ENCODE results near the gene FNBP1L. TPM values are rescaled to one million over a fixed set of nuclear protein-coding genes. Genes with fewer than 3 reads are reported as not detected.

The FNBP1L gene
- total and polyA plus RNA-seq, 2 donors from 2014 or later, result 32.7 to 57.3 TPM

- no peak overlapping the region for H3K9ac ChIP-seq (ENCODE audit: low read length in 3 of 3)
- no peaks in the 10 kb centered on the region for H3K36me3 ChIP-seq (ENCODE audit: control insufficient read depth in 2 of 3, insufficient read depth in 3 of 3, low read length in 3 of 3)
- H3K27ac ChIP-seq (ENCODE audit: low read depth in 2 of 2, low read length in 2 of 2), result no peak overlapping the region
- no peaks in the 10 kb centered on the region for H3K27me3 ChIP-seq (ENCODE audit: control insufficient read depth, insufficient read depth, low read length)
- no peak for DNase-seq
- H3K4me1 ChIP-seq (ENCODE audit: control insufficient read depth in 2 of 3, insufficient read depth in 2 of 3, low read depth in 1 of 3, low read length in 3 of 3), result peaks cover 0 to 2% (median 0%) of the 10 kb centered on the region in 3 donors
- intact Hi-C loops (cut with DNase I), result no loop called here
- FAIRE-seq, result no peak
- no peaks in the 10 kb centered on the region for H3K9me3 ChIP-seq (ENCODE audit: control insufficient read depth in 2 of 3, insufficient read depth in 1 of 3, low read length in 3 of 3)
- TF ChIP-seq, protein P1, sequence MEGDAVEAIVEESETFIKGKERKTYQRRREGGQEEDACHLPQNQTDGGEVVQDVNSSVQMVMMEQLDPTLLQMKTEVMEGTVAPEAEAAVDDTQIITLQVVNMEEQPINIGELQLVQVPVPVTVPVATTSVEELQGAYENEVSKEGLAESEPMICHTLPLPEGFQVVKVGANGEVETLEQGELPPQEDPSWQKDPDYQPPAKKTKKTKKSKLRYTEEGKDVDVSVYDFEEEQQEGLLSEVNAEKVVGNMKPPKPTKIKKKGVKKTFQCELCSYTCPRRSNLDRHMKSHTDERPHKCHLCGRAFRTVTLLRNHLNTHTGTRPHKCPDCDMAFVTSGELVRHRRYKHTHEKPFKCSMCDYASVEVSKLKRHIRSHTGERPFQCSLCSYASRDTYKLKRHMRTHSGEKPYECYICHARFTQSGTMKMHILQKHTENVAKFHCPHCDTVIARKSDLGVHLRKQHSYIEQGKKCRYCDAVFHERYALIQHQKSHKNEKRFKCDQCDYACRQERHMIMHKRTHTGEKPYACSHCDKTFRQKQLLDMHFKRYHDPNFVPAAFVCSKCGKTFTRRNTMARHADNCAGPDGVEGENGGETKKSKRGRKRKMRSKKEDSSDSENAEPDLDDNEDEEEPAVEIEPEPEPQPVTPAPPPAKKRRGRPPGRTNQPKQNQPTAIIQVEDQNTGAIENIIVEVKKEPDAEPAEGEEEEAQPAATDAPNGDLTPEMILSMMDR (IDR thresholded peaks at IDR 0.05; ENCODE audit: borderline replicate concordance, extremely low read depth, insufficient read depth), result no peak
- no peak overlapping the region for H3K4me3 ChIP-seq (ENCODE audit: low read length in 3 of 3)
These were observed 36.9 kb upstream of the FNBP1L start for GRCh38 chr1:93411000-93411399.

DNA sequence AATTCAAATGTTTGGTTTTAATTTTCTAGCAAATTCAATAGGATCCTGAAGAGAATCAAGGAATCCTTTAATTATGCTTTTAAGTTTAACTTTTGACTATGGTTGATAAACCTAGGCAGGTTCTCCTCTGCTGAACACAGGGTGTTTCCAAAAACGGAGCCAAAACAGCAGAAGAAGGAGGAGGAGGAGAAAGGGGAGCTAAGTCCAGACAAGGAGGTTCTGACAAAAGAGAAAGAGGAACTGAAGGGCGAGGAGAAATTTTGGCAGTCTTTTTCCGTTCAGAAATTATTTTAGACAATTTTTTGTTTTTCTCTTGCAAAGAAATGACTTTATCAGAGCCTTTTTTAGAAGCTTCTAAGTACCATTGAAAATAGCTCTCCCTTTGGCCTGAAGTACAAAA is 33.2 kb upstream of the FNBP1L start:
- H3K4me3 ChIP-seq (ENCODE audit: low read length in 3 of 3), result peak overlapping the region in 1 of 3 donors; percentile 11
- no peaks in the 10 kb centered on the region for H3K27me3 ChIP-seq (ENCODE audit: control insufficient read depth, insufficient read depth, low read length)
- TF ChIP-seq, protein P1 (IDR thresholded peaks at IDR 0.05; ENCODE audit: borderline replicate concordance, extremely low read depth, insufficient read depth), result no peak
- H3K27ac ChIP-seq (ENCODE audit: low read depth in 2 of 2, low read length in 2 of 2), result no peak overlapping the region
- no peaks in the 10 kb centered on the region for H3K36me3 ChIP-seq (ENCODE audit: control insufficient read depth in 2 of 3, insufficient read depth in 3 of 3, low read length in 3 of 3)
- no peak for DNase-seq
- H3K9ac ChIP-seq (ENCODE audit: low read length in 3 of 3), result no peak overlapping the region
- peaks cover 0 to 2% (median 0%) of the 10 kb centered on the region in 3 donors for H3K4me1 ChIP-seq (ENCODE audit: control insufficient read depth in 2 of 3, insufficient read depth in 2 of 3, low read depth in 1 of 3, low read length in 3 of 3)
- no peaks in the 10 kb centered on the region for H3K9me3 ChIP-seq (ENCODE audit: control insufficient read depth in 2 of 3, insufficient read depth in 1 of 3, low read length in 3 of 3)
- FAIRE-seq, result no peak
- intact Hi-C loops (cut with DNase I), result no loop called here

DNA sequence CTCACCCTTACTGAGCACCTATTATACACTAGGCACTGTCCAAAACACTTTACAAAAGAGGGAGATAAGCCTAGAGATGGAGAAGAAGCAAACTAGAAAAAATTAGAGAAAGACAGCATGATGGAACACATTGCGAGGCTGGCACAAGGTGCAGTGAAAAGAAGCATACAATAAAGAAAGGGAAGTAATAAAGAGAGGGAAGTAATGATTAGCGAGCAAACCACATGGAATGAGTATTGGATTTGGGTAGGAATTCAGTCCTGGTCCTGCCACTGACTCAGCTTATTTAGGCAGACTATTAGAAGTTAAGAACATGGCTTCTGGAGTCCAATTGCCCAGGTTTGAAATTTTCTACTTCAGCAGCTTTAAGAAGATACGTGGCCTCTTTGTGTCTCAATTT is 32.6 kb upstream of the FNBP1L start:
- Histone ChIP-seq H3K9me3 (ENCODE audit: control insufficient read depth in 2 of 3, insufficient read depth in 1 of 3, low read length in 3 of 3) (no peaks in the 10 kb centered on the region), H3K36me3 (ENCODE audit: control insufficient read depth in 2 of 3, insufficient read depth in 3 of 3, low read length in 3 of 3) (no peaks in the 10 kb centered on the region), H3K4me3 (ENCODE audit: low read length in 3 of 3) (no peak overlapping the region), H3K4me1 (ENCODE audit: control insufficient read depth in 2 of 3, insufficient read depth in 2 of 3, low read depth in 1 of 3, low read length in 3 of 3) (peaks cover 0 to 2% (median 0%) of the 10 kb centered on the region in 3 donors), H3K27ac (ENCODE audit: low read depth in 2 of 2, low read length in 2 of 2) (peak overlapping the region in 1 of 2 donors; percentile 23), H3K9ac (ENCODE audit: low read length in 3 of 3) (no peak overlapping the region), H3K27me3 (ENCODE audit: control insufficient read depth, insufficient read depth, low read length) (no peaks in the 10 kb centered on the region)
- intact Hi-C loops (cut with DNase I), result no loop called here
- TF ChIP-seq, protein P1 (IDR thresholded peaks at IDR 0.05; ENCODE audit: borderline replicate concordance, extremely low read depth, insufficient read depth), result no peak
- FAIRE-seq (no peak), DNase-seq (no peak)

- H3K36me3 ChIP-seq (ENCODE audit: control insufficient read depth in 2 of 3, insufficient read depth in 3 of 3, low read length in 3 of 3), result no peaks in the 10 kb centered on the region
- H3K4me3 ChIP-seq (ENCODE audit: low read length in 3 of 3), result no peak overlapping the region
- DNase-seq (no peak), FAIRE-seq (no peak)
- TF ChIP-seq, protein P1 (IDR thresholded peaks at IDR 0.05; ENCODE audit: borderline replicate concordance, extremely low read depth, insufficient read depth), result no peak
- H3K27ac ChIP-seq (ENCODE audit: low read depth in 2 of 2, low read length in 2 of 2), result no peak overlapping the region
- no peaks in the 10 kb centered on the region for H3K27me3 ChIP-seq (ENCODE audit: control insufficient read depth, insufficient read depth, low read length)
- no peak overlapping the region for H3K9ac ChIP-seq (ENCODE audit: low read length in 3 of 3)
- H3K4me1 ChIP-seq (ENCODE audit: control insufficient read depth in 2 of 3, insufficient read depth in 2 of 3, low read depth in 1 of 3, low read length in 3 of 3), result peaks cover 0 to 2% (median 0%) of the 10 kb centered on the region in 3 donors
- intact Hi-C loops (cut with DNase I), result no loop called here
- no peaks in the 10 kb centered on the region for H3K9me3 ChIP-seq (ENCODE audit: control insufficient read depth in 2 of 3, insufficient read depth in 1 of 3, low read length in 3 of 3)
These were observed 31.7 kb upstream of the FNBP1L start for GRCh38 chr1:93416183-93416582.

Data from kidney (tissue), 14 donors.